HG02571 (cell line): ENCODE data around the gene GALE.
A peak's percentile ranks its signal among the peaks of the same experiment; 100 is the strongest.
"Not testable (repeated sequence)": the region's sequence is repeated elsewhere in the genome, so short reads cannot be mapped to it uniquely, and the experiment has no call there.

ENCODE experiments used
- ATAC-seq: cut with Tn5 transposase; IDR thresholded peaks from one replicate; pipeline ENCODE4 v1.9.1; 2021; ENCODE audit warnings: mild to moderate bottlenecking, moderate library complexity; ENCODE audit not compliant: unreplicated experiment

Gene GALE

GRCh38 chr1:23800400-23801337, at the start of gene GALE:
Gene GALE (minus strand): TSS chr1:23800754. CDS start chr1:23799007, 1,747 bp downstream.
- ATAC-seq, result peak; percentile 73

GRCh38 chr1:23848673-23849616, 48.4 kb upstream of the GALE start:
- ATAC-seq, result no peak

GRCh38 chr1:23847482-23848095, 47.0 kb upstream of the GALE start:
- ATAC-seq, result not testable (repeated sequence)

GRCh38 chr1:23845163-23845562, 44.6 kb upstream of the GALE start:
- ATAC-seq, result no peak

GRCh38 chr1:23843644-23844043, 43.1 kb upstream of the GALE start:
- ATAC-seq, result no peak

GRCh38 chr1:23838401-23838866, 37.9 kb upstream of the GALE start:
- ATAC-seq, result no peak

GRCh38 chr1:23837908-23838307, 37.4 kb upstream of the GALE start:
- no peak for ATAC-seq

GRCh38 chr1:23836037-23836436, 35.5 kb upstream of the GALE start:
- ATAC-seq, result no peak

GRCh38 chr1:23834156-23834555, 33.6 kb upstream of the GALE start:
- ATAC-seq, result not testable (repeated sequence)

GRCh38 chr1:23827717-23828116, 27.2 kb upstream of the GALE start:
- no peak for ATAC-seq

GRCh38 chr1:23826590-23826989, 26.0 kb upstream of the GALE start:
- ATAC-seq, result not testable (repeated sequence)

GRCh38 chr1:23825762-23826522, 25.4 kb upstream of the GALE start:
- ATAC-seq, result peak; percentile 36

- peak; percentile 80 for ATAC-seq
Observed at GRCh38 chr1:23825076-23825761, 24.7 kb upstream of the GALE start, which contains the start of gene HMGCL. Gene HMGCL (minus strand): TSS chr1:23825429. CDS start chr1:23825415, 14 bp downstream.

GRCh38 chr1:23824711-23825075, 24.1 kb upstream of the GALE start:
- no peak for ATAC-seq

- ATAC-seq, result no peak
Observed at GRCh38 chr1:23823767-23824166, 23.2 kb upstream of the GALE start.

- ATAC-seq, result no peak
Observed at GRCh38 chr1:23817633-23818032, 17.1 kb upstream of the GALE start.

- no peak for ATAC-seq
Observed at GRCh38 chr1:23816906-23817305, 16.4 kb upstream of the GALE start.

- no peak for ATAC-seq
Observed at GRCh38 chr1:23816361-23816760, 15.8 kb upstream of the GALE start.

- no peak for ATAC-seq
Observed at GRCh38 chr1:23814016-23814415, 13.5 kb upstream of the GALE start.
